HCT116 (cell line): ENCODE data around the gene LY6G6C. TPM values are rescaled to one million over a fixed set of nuclear protein-coding genes. Genes with fewer than 3 reads are reported as not detected.

Source experiments
- ATAC-seq: fragments of 200-7000 bp; cut with Tn5 transposase; 2 replicates; pipeline ENCODE4 v1.9.1; 2020; ENCODE audit warnings: mild to moderate bottlenecking, moderate library complexity
- BruUV-seq: library from RNA; stranded (reverse); fragments of 400-500 nt; replicated peaks from 2 replicates; lab custom pipeline; 2021; lab: Mats Ljungman, UMichigan
- CTCF ChIA-PET: fragments of 300-600 bp; sonication (Branson Sonifier 250); formaldehyde crosslinking; loops from one replicate; lab custom pipeline; 2021; ENCODE audit warnings: antibody characterized with exemption; lab: Charles Lee
- POLR2A ChIA-PET: fragments of 300-600, 350-600 bp; sonication (Branson Sonifier 250); formaldehyde crosslinking; loops from one replicate; lab custom pipeline; 2021; ENCODE audit warnings: antibody characterized with exemption; lab: Charles Lee
- RAD21 ChIA-PET, 2 experiments: fragments of 300-600 bp; sonication (Branson Sonifier 250); formaldehyde crosslinking; loops; one replicate each; lab custom pipeline; 2023; ENCODE audit warnings: low total read pairs in 2 of 2; ENCODE audit not compliant: uncharacterized antibody in 2 of 2, unreplicated experiment in 2 of 2, low non-redundant PET in 1 of 2; lab: Charles Lee
- DNase-seq: peaks from one replicate; pipeline ENCODE4 v3.0.0-alpha.2; 2010; ENCODE audit warnings: low read depth, low spot score
- H2AFZ ChIP-seq: fragments of 200-600 bp; shearing (Covaris generic), sonication (generic); 2 replicates; pipeline ENCODE4 v1.6.1; 2017; ENCODE audit warnings: low read depth, mixed run types, mixed read lengths, antibody characterized with exemption, low read length; ENCODE audit not compliant: poor library complexity, severe bottlenecking
- H3K27ac ChIP-seq: 2 replicates; pipeline ENCODE4 v1.5.1; 2012; ENCODE audit warnings: low read depth, low read length
- H3K27me3 ChIP-seq: fragments of 200-600 bp; sonication (generic); 2 replicates; pipeline ENCODE4 v1.6.1; 2016; ENCODE audit warnings: mixed run types, low read length, mixed read lengths; ENCODE audit not compliant: insufficient read depth
- H3K36me3 ChIP-seq, 2 experiments: fragments of 200-500 bp in 1 of 2; fragments of 200-600 bp in 1 of 2; sonication (Bioruptor generic) in 1 of 2; sonication (generic) in 1 of 2; 2 replicates each; pipeline versions ENCODE4 v1.5.1 to v1.6.1; 2014 to 2016; ENCODE audit warnings: low read length in 2 of 2, inconsistent platforms in 1 of 2, mixed read lengths in 1 of 2, mixed run types in 1 of 2; ENCODE audit not compliant: insufficient read depth in 2 of 2, control insufficient read depth in 1 of 2
- H3K4me1 ChIP-seq, 2 experiments: fragments of 200-600 bp in 1 of 2; sonication (generic) in 1 of 2; 2 replicates each; pipeline versions ENCODE4 v1.5.1 to v1.6.1; 2012 to 2017; ENCODE audit warnings: low read length in 2 of 2, inconsistent platforms in 1 of 2, mild to moderate bottlenecking in 1 of 2, mixed read lengths in 1 of 2, mixed run types in 1 of 2, moderate library complexity in 1 of 2; ENCODE audit not compliant: insufficient read depth in 2 of 2, control insufficient read depth in 1 of 2
- H3K4me2 ChIP-seq: fragments of 200-600 bp; sonication (generic); 2 replicates; pipeline ENCODE4 v1.6.1; 2017; ENCODE audit warnings: mixed run types, low read length, mixed read lengths
- H3K4me3 ChIP-seq, 2 experiments: fragments of 200-600 bp in 1 of 2; sonication (generic) in 1 of 2; replicated peaks in 1 of 2; 2 replicates each; pipeline ENCODE4 v1.5.1; 2011 to 2016; ENCODE audit warnings: low read length in 2 of 2, control low read depth in 1 of 2, low read depth in 1 of 2, mild to moderate bottlenecking in 1 of 2, mixed read lengths in 1 of 2, mixed run types in 1 of 2
- H3K79me2 ChIP-seq: fragments of 200-600 bp; sonication (generic); 2 replicates; pipeline ENCODE4 v1.6.1; 2017; ENCODE audit warnings: mild to moderate bottlenecking, mixed run types, low read length, moderate library complexity, mixed read lengths; ENCODE audit not compliant: insufficient read depth
- H3K9ac ChIP-seq: fragments of 200-600 bp; sonication (generic); 2 replicates; pipeline ENCODE4 v1.6.1; 2016; ENCODE audit warnings: low read length, mixed read lengths
- H3K9me2 ChIP-seq: fragments of 200-600 bp; sonication (generic), shearing (Covaris generic); 2 replicates; pipeline ENCODE4 v1.6.1; 2017; ENCODE audit warnings: mixed run types, mild to moderate bottlenecking, moderate library complexity; ENCODE audit not compliant: insufficient read depth
- H3K9me3 ChIP-seq, 2 experiments: fragments of 200-500 bp in 1 of 2; fragments of 200-600 bp in 1 of 2; sonication (Bioruptor generic) in 1 of 2; sonication (generic) in 1 of 2; 2 replicates each; pipeline ENCODE4 v1.6.1; 2014 to 2017; ENCODE audit warnings: low read length in 2 of 2, mixed read lengths in 2 of 2, inconsistent platforms in 1 of 2, low read depth in 1 of 2, mild to moderate bottlenecking in 1 of 2, mixed run types in 1 of 2, moderate library complexity in 1 of 2; ENCODE audit not compliant: control insufficient read depth in 1 of 2, insufficient read depth in 1 of 2
- H4K20me1 ChIP-seq: fragments of 200-600 bp; sonication (generic), shearing (Covaris generic); 2 replicates; pipeline ENCODE4 v1.6.1; 2017; ENCODE audit warnings: mixed run types, mild to moderate bottlenecking, moderate library complexity; ENCODE audit not compliant: insufficient read depth
- CBX3 ChIP-seq: IDR thresholded peaks from 2 replicates; pipeline ENCODE4 v1.6.1; 2012; ENCODE audit warnings: low read depth
- EGR1 ChIP-seq: IDR thresholded peaks from 2 replicates; pipeline ENCODE4 v1.6.1; 2012; ENCODE audit warnings: low read depth
- FOSL1 ChIP-seq: IDR thresholded peaks from 2 replicates; pipeline ENCODE4 v1.6.1; 2012; ENCODE audit warnings: low read depth
- JUND ChIP-seq: IDR thresholded peaks from 2 replicates; pipeline ENCODE4 v1.6.1; 2012
- POLR2A ChIP-seq: IDR thresholded peaks from 2 replicates; pipeline ENCODE4 v1.7.0; 2011; ENCODE audit warnings: borderline replicate concordance; ENCODE audit not compliant: insufficient read depth, insufficient read length; ENCODE audit errors: extremely low read depth
- POLR2AphosphoS5 ChIP-seq: IDR thresholded peaks from 2 replicates; pipeline ENCODE4 v1.6.1; 2011; ENCODE audit warnings: mild to moderate bottlenecking, low read depth, low read length, moderate library complexity
- RAD21 ChIP-seq: IDR thresholded peaks from 2 replicates; pipeline ENCODE4 v1.6.1; 2012; ENCODE audit warnings: low read depth, mild to moderate bottlenecking
- SRF ChIP-seq: IDR thresholded peaks from 2 replicates; pipeline ENCODE4 v1.6.1; 2012; ENCODE audit warnings: low read depth
- TCF7L2 ChIP-seq: IDR thresholded peaks from 2 replicates; pipeline ENCODE4 v1.7.0; 2011; ENCODE audit warnings: borderline replicate concordance, inconsistent platforms; ENCODE audit not compliant: insufficient read depth, insufficient read length; ENCODE audit errors: extremely low read depth
- YY1 ChIP-seq: IDR thresholded peaks from 2 replicates; pipeline ENCODE4 v1.6.1; 2011; ENCODE audit warnings: low read length, low read depth, moderate library complexity, mild to moderate bottlenecking; ENCODE audit not compliant: insufficient replicate concordance; ENCODE audit errors: extremely low read depth
- ZFX ChIP-seq: fragments of 450-650 bp; IDR thresholded peaks from 2 replicates; pipeline ENCODE4 v1.6.1; 2017
- intact Hi-C: fragments of 100-400 bp; cut with micrococcal nuclease; formaldehyde crosslinking; loops from 2 replicates; pipeline ENCODE4 v1.10.0; 2022
- total RNA-seq: library from RNA; stranded (reverse); gene quantifications from one replicate; pipeline ENCODE4 v1.2.1, GENCODE V29; 2021; ENCODE audit not compliant: unreplicated experiment
- TF ChIP-seq, protein P1 (sequence below): IDR thresholded peaks from 2 replicates; pipeline ENCODE4 v1.6.1; 2012
- TF ChIP-seq, protein P2 (sequence below): IDR thresholded peaks from 2 replicates; pipeline ENCODE4 v1.6.1; 2011; ENCODE audit warnings: mild to moderate bottlenecking, low read length, moderate library complexity; ENCODE audit not compliant: insufficient replicate concordance; ENCODE audit errors: extremely low read depth
- TF ChIP-seq, protein P3 (sequence below): IDR thresholded peaks from 2 replicates; pipeline ENCODE4 v1.6.1; 2012

LY6G6C gene
- total RNA-seq, 1 experiment from 2014 or later = 0.54 TPM

DNA sequence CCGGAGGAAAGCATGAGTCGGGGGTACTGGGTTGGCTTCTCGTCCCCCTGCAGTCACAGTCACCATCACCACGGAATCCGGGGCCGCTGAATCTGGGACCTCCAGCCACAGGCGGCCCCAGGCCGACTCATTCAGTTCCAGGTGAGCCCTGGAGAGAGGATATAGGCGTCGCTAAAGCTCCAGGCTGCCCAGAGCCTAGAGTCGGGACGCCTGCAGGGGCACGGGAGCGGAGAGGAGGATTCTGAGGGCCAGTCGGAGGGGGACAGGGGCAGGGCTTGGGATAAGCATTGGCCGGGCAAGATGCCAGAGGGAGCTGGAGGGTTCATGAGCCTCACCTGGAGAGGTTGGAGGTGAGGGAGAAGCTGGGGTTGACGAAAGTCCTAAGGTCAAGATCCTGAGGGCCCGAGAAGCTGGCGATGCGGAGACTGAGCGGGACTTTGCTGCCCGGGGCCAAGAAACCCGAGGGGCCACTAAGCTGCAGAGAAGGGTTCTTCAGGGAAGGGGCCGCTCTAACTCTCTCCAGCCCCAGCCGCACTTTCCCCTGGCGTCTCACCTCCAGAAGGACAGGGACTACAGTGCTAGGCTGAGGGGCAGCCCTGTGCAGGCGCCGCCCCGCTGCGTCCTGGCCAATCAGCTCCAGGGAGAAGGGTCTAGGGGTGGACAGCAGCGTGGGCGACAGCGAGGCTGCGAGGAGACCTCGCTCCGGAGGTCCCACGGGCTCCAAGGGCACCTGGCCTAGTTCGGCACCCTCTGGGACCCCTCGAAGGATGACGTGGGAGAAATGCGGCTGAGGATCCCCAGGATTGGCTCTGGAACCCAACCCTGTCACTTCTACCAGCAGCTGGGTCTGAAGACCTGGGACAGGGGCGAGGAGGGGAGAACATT is 44.6 kb upstream of the LY6G6C start:
- no TSS peak for BruUV-seq
- intact Hi-C loops = no loop called here
- POLR2A ChIA-PET = no interaction called here
- Histone ChIP-seq H3K27me3 (no peaks in the 10 kb centered on the region), H3K9me2 (no peaks in the 10 kb centered on the region), H3K4me1 (peaks cover 12 to 35% of the 10 kb centered on the region in 2 experiments; a peak in 3 of 4 replicates), H3K4me2 (no peak overlapping the region), H3K79me2 (no peaks in the 10 kb centered on the region), H2AFZ (no peak overlapping the region), H3K36me3 (peaks cover 0 to 5% of the 10 kb centered on the region in 2 experiments; a peak in 1 of 4 replicates), H4K20me1 (no peaks in the 10 kb centered on the region), H3K4me3 (no peak overlapping the region), H3K27ac (no peak overlapping the region; the same call in 1 of the 2 replicates), H3K9ac (no peak overlapping the region), H3K9me3 (no peaks in the 10 kb centered on the region)
- RAD21 ChIA-PET = no interaction called here
- no peak for DNase-seq
- CTCF ChIA-PET = interaction anchor here (0.9 kb wide), 1 partner anchor 64 kb away, joined by 5 read pairs; no protein-coding TSS in a partner anchor
- no peak for TF ChIP-seq SRF
- no peak for TF ChIP-seq POLR2AphosphoS5
- no peak for TF ChIP-seq CBX3
- TF ChIP-seq RAD21 = no peak
- TF ChIP-seq FOSL1 = no peak
- TF ChIP-seq, protein P1, sequence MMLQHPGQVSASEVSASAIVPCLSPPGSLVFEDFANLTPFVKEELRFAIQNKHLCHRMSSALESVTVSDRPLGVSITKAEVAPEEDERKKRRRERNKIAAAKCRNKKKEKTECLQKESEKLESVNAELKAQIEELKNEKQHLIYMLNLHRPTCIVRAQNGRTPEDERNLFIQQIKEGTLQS = no peak
- TF ChIP-seq TCF7L2 = no peak
- ATAC-seq = no peak

DNA sequence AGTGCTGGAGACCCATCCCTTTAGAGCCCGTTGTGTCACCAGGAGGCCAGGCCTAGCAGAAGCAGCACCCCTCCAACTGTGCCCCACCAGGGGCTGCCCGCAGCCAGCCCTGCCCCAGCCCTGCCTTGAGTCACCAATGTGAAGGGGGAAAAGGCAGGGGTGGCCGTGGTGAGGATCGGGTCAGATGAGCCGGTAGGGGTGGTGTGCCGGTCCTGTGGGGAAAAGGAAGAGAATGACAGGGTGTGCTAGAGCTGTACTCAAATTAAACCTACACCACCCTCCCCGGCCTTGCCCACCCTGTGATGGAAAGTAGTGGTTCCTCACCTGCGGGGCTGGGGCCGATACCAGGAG is 44.0 kb upstream of the LY6G6C start:
- no peaks in the 10 kb centered on the region for H3K9me2 ChIP-seq
- POLR2A ChIA-PET = no interaction called here
- no TSS peak for BruUV-seq
- H4K20me1 ChIP-seq = no peaks in the 10 kb centered on the region
- peaks cover 12 to 30% of the 10 kb centered on the region in 2 experiments; a peak in 3 of 4 replicates for H3K4me1 ChIP-seq
- CTCF ChIA-PET = interaction anchor here (0.9 kb wide), 1 partner anchor 65 kb away, joined by 5 read pairs; no protein-coding TSS in a partner anchor
- H2AFZ ChIP-seq = no peak overlapping the region
- peaks cover 0 to 11% of the 10 kb centered on the region in 2 experiments; a peak in 1 of 4 replicates for H3K36me3 ChIP-seq
- no peaks in the 10 kb centered on the region for H3K79me2 ChIP-seq
- no peak overlapping the region for H3K4me3 ChIP-seq
- H3K27ac ChIP-seq = no peak overlapping the region; the same call in 1 of the 2 replicates
- DNase-seq (no peak), ATAC-seq (no peak)
- H3K9ac ChIP-seq = no peak overlapping the region
- no peaks in the 10 kb centered on the region for H3K9me3 ChIP-seq
- RAD21 ChIA-PET = no interaction called here
- H3K27me3 ChIP-seq = no peaks in the 10 kb centered on the region
- H3K4me2 ChIP-seq = no peak overlapping the region
- intact Hi-C loops = no loop called here
- TF ChIP-seq, protein P1 = no peak
- TF ChIP-seq ZFX (no peak), JUND (no peak), EGR1 (no peak), YY1 (no peak), CBX3 (no peak), POLR2A (no peak), POLR2AphosphoS5 (no peak), FOSL1 (no peak)
- TF ChIP-seq, protein P2, sequence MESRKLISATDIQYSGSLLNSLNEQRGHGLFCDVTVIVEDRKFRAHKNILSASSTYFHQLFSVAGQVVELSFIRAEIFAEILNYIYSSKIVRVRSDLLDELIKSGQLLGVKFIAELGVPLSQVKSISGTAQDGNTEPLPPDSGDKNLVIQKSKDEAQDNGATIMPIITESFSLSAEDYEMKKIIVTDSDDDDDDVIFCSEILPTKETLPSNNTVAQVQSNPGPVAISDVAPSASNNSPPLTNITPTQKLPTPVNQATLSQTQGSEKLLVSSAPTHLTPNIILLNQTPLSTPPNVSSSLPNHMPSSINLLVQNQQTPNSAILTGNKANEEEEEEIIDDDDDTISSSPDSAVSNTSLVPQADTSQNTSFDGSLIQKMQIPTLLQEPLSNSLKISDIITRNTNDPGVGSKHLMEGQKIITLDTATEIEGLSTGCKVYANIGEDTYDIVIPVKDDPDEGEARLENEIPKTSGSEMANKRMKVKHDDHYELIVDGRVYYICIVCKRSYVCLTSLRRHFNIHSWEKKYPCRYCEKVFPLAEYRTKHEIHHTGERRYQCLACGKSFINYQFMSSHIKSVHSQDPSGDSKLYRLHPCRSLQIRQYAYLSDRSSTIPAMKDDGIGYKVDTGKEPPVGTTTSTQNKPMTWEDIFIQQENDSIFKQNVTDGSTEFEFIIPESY = no peak
- TF ChIP-seq, protein P3, sequence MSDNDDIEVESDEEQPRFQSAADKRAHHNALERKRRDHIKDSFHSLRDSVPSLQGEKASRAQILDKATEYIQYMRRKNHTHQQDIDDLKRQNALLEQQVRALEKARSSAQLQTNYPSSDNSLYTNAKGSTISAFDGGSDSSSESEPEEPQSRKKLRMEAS = no peak
